Panc1 (cell line): ENCODE measurements around the gene GRM4. TPM values are rescaled to one million over a fixed set of nuclear protein-coding genes. Genes with fewer than 3 reads are reported as not detected.

Experiments used
- ATAC-seq: fragments of 200-7000 bp; cut with Tn5 transposase; 2 replicates; pipeline ENCODE4 v1.9.1; 2020; ENCODE audit warnings: mild to moderate bottlenecking, moderate library complexity
- BruUV-seq: library from RNA; stranded (reverse); fragments of 400-500 nt; replicated peaks from 2 replicates; lab custom pipeline; 2021; lab: Mats Ljungman, UMichigan
- CTCF ChIA-PET: fragments of 300-600 bp; sonication (Branson Sonifier 250); formaldehyde crosslinking; loops from one replicate; lab custom pipeline; 2022; ENCODE audit warnings: antibody characterized with exemption; lab: Charles Lee
- POLR2A ChIA-PET: fragments of 300-600 bp; sonication (Branson Sonifier 250); formaldehyde crosslinking; loops from one replicate; lab custom pipeline; 2022; ENCODE audit warnings: antibody characterized with exemption; lab: Charles Lee
- DNase-seq: peaks from one replicate; pipeline ENCODE4 v3.0.0-alpha.2; 2010; ENCODE audit warnings: low read depth, low spot score
- H3K27ac ChIP-seq: 2 replicates; pipeline ENCODE4 v1.5.1; 2011; ENCODE audit warnings: mild to moderate bottlenecking, low read length, inconsistent platforms
- H3K27me3 ChIP-seq: fragments of 200-500 bp; sonication (Bioruptor generic); 2 replicates; pipeline ENCODE4 v1.6.0; 2014; ENCODE audit warnings: low read length, inconsistent platforms; ENCODE audit not compliant: control insufficient read depth, insufficient read depth
- H3K36me3 ChIP-seq: fragments of 200-500 bp; sonication (Bioruptor generic); 2 replicates; pipeline ENCODE4 v1.5.1; 2014; ENCODE audit warnings: inconsistent platforms, mild to moderate bottlenecking, low read length, moderate library complexity; ENCODE audit not compliant: control insufficient read depth, insufficient read depth
- H3K4me1 ChIP-seq: 2 replicates; pipeline ENCODE4 v1.5.1; 2011; ENCODE audit warnings: inconsistent platforms, mild to moderate bottlenecking, low read length, moderate library complexity; ENCODE audit not compliant: control insufficient read depth, insufficient read depth
- H3K4me3 ChIP-seq, 2 experiments: 2 replicates each; pipeline ENCODE4 v1.5.1; 2011 to 2012; ENCODE audit warnings: low read depth in 2 of 2, low read length in 2 of 2, mild to moderate bottlenecking in 2 of 2, inconsistent platforms in 1 of 2, moderate library complexity in 1 of 2
- H3K9me3 ChIP-seq: fragments of 200-500 bp; sonication (Bioruptor generic); 2 replicates; pipeline ENCODE4 v1.5.1; 2014; ENCODE audit warnings: low read depth, mild to moderate bottlenecking, inconsistent platforms, low read length, moderate library complexity; ENCODE audit not compliant: control insufficient read depth, insufficient read depth
- CTCF ChIP-seq: fragments of 450-650 bp; IDR thresholded peaks from 2 replicates; pipeline ENCODE4 v1.5.1; 2017; ENCODE audit warnings: mild to moderate bottlenecking
- POLR2AphosphoS5 ChIP-seq: IDR thresholded peaks from 2 replicates; pipeline ENCODE4 v1.6.1; 2012; ENCODE audit warnings: mild to moderate bottlenecking, low read depth, low read length, moderate library complexity
- REST ChIP-seq, 2 experiments: IDR thresholded peaks; 2 replicates each; pipeline ENCODE4 v1.6.1; 2011 to 2012; ENCODE audit warnings: low read depth in 2 of 2, control low read depth in 1 of 2, low read length in 1 of 2, mild to moderate bottlenecking in 1 of 2, moderate library complexity in 1 of 2; ENCODE audit not compliant: insufficient read depth in 1 of 2
- SIN3A ChIP-seq: IDR thresholded peaks from 2 replicates; pipeline ENCODE4 v1.6.1; 2012; ENCODE audit warnings: low read depth, mild to moderate bottlenecking, low read length, moderate library complexity, borderline replicate concordance; ENCODE audit not compliant: insufficient read depth
- TCF7L2 ChIP-seq: IDR thresholded peaks from 2 replicates; pipeline ENCODE4 v1.6.1; 2011; ENCODE audit warnings: mild to moderate bottlenecking, low read depth, low read length, inconsistent platforms
- in situ Hi-C: cut with HindIII; loops from 2 replicates; pipeline ENCODE4 v1.10.0; 2016; ENCODE audit warnings: low sequenced_read_pairs, low pct_unique_long_range_greater_than_20kb
- intact Hi-C: fragments of 100-400 bp; cut with micrococcal nuclease; formaldehyde crosslinking; loops from one replicate; pipeline ENCODE4 v1.10.0; 2022; ENCODE audit not compliant: unreplicated experiment
- total RNA-seq: library from RNA; stranded (reverse); gene quantifications from one replicate; pipeline ENCODE4 v1.2.1, GENCODE V29; 2021; ENCODE audit not compliant: unreplicated experiment

Gene GRM4
- total RNA-seq, 1 experiment from 2014 or later: 1.3 TPM

- POLR2A ChIA-PET: no interaction called here
Observed at GRCh38 chr6:33974030-33974429, 171.9 kb downstream of the GRM4 start.

GRCh38 chr6:33971580-33971979 is 174.3 kb downstream of the GRM4 start:
- Histone ChIP-seq H3K4me1 (no peaks in the 10 kb centered on the region; the same call in 1 of the 2 replicates), H3K27me3 (no peaks in the 10 kb centered on the region), H3K4me3 (no peak overlapping the region), H3K36me3 (no peaks in the 10 kb centered on the region), H3K27ac (no peak overlapping the region), H3K9me3 (no peaks in the 10 kb centered on the region)
- intact Hi-C loops (no loop called here), in situ Hi-C loops (no loop called here)
- ATAC-seq (no peak), DNase-seq (no peak)
- ChIA-PET CTCF (no interaction called here), POLR2A (no interaction called here)
- no peak for TF ChIP-seq SIN3A
- TF ChIP-seq CTCF: no peak
- TF ChIP-seq TCF7L2: no peak
- no peak for TF ChIP-seq POLR2AphosphoS5
- TF ChIP-seq REST (IDR thresholded peaks at IDR 0.05; ENCODE audit: insufficient read depth in 1 of 2, low read depth in 2 of 2, low read length in 1 of 2): no peak
- no TSS peak for BruUV-seq

More at GRCh38 chr6:33974030-33974429, 171.9 kb downstream of the GRM4 start:
- BruUV-seq: no TSS peak
- Histone ChIP-seq H3K4me1 (no peaks in the 10 kb centered on the region; the same call in 1 of the 2 replicates), H3K27me3 (no peaks in the 10 kb centered on the region), H3K4me3 (no peak overlapping the region), H3K36me3 (no peaks in the 10 kb centered on the region), H3K9me3 (no peaks in the 10 kb centered on the region), H3K27ac (no peak overlapping the region)
- DNase-seq (no peak), ATAC-seq (0 out of 2 replicates have a peak, but pooled peaks have one; percentile 51)
- intact Hi-C loops (no loop called here), in situ Hi-C loops (no loop called here)
- TF ChIP-seq TCF7L2: no peak
- no peak for TF ChIP-seq CTCF
- TF ChIP-seq REST (IDR thresholded peaks at IDR 0.05; ENCODE audit: insufficient read depth in 1 of 2, low read depth in 2 of 2, low read length in 1 of 2): no peak
- no peak for TF ChIP-seq POLR2AphosphoS5
- no peak for TF ChIP-seq SIN3A
- CTCF ChIA-PET: no interaction called here
